H1 (cell line): ENCODE results near the gene FKBP2. TPM values are rescaled to one million over a fixed set of nuclear protein-coding genes. Genes with fewer than 3 reads are reported as not detected.

Source experiments
- CTCF ChIA-PET: fragments of 300-600 bp; sonication (Branson Sonifier 250); formaldehyde crosslinking; loops from one replicate; lab custom pipeline; 2021; ENCODE audit not compliant: partially characterized antibody; lab: Charles Lee
- POLR2A ChIA-PET: fragments of 300-600 bp; sonication (Branson Sonifier 250); formaldehyde crosslinking; loops from one replicate; lab custom pipeline; 2021; ENCODE audit warnings: inconsistent platforms; ENCODE audit not compliant: partially characterized antibody; lab: Charles Lee
- DNase-seq, 2 experiments: peaks; one replicate each; pipeline versions ENCODE4 v3.0.0 to v3.0.0-alpha.2; 2010 to 2022; ENCODE audit warnings: low spot score in 2 of 2, low read depth in 1 of 2, mixed read lengths in 1 of 2
- FAIRE-seq: peaks from 2 replicates; lab custom pipeline; 2011; peaks lifted over from hg19 to GRCh38; lab: Jason Lieb, UNC
- H2AFZ ChIP-seq: 2 replicates; pipeline ENCODE4 v1.8.1; 2012; ENCODE audit warnings: low read length, inconsistent platforms
- H2AK5ac ChIP-seq: 2 replicates; pipeline ENCODE4 v1.6.1; 2013; ENCODE audit warnings: low read depth, low read length
- H2BK120ac ChIP-seq: replicated peaks from 2 replicates; pipeline ENCODE3; 2013; ENCODE audit warnings: low read depth, low read length, inconsistent platforms
- H2BK12ac ChIP-seq: 2 replicates; pipeline ENCODE4 v1.6.1; 2013; ENCODE audit warnings: low read depth, low read length
- H2BK15ac ChIP-seq: 2 replicates; pipeline ENCODE4 v1.6.1; 2013; ENCODE audit warnings: low read length
- H2BK20ac ChIP-seq: 2 replicates; pipeline ENCODE4 v1.6.1; 2013; ENCODE audit warnings: low read length
- H2BK5ac ChIP-seq: 2 replicates; pipeline ENCODE4 v1.6.1; 2013; ENCODE audit warnings: low read depth, low read length
- H3K14ac ChIP-seq: 2 replicates; pipeline ENCODE4 v1.6.1; 2013; ENCODE audit warnings: inconsistent platforms; ENCODE audit not compliant: insufficient read length
- H3K18ac ChIP-seq: 2 replicates; pipeline ENCODE4 v1.6.1; 2013; ENCODE audit warnings: low read length; ENCODE audit errors: extremely low read depth
- H3K23ac ChIP-seq: 2 replicates; pipeline ENCODE4 v1.6.1; 2013; ENCODE audit warnings: inconsistent platforms; ENCODE audit not compliant: insufficient read length
- H3K23me2 ChIP-seq: 2 replicates; pipeline ENCODE4 v1.6.1; 2013; ENCODE audit warnings: low read depth, low read length
- H3K27ac ChIP-seq: 2 replicates; pipeline ENCODE4 v1.6.1; 2011; ENCODE audit warnings: low read depth, low read length, inconsistent platforms
- H3K27me3 ChIP-seq, 4 experiments: replicated peaks in 1 of 4; 1 replicate in 1 of 4; 2 replicates in 3 of 4; pipeline versions ENCODE4 v1.6.1 to v1.8.1; 2011 to 2013; ENCODE audit warnings: low read length in 3 of 4, mild to moderate bottlenecking in 3 of 4, inconsistent platforms in 2 of 4, mixed read lengths in 2 of 4, moderate library complexity in 1 of 4; ENCODE audit not compliant: control insufficient read depth in 3 of 4, insufficient read depth in 3 of 4; ENCODE audit errors: extremely low read depth in 1 of 4
- H3K36me3 ChIP-seq, 4 experiments: 2 replicates each; pipeline versions ENCODE4 v1.6.1 to v1.8.1; 2011 to 2013; ENCODE audit warnings: mild to moderate bottlenecking in 4 of 4, low read length in 3 of 4, moderate library complexity in 2 of 4, control low read depth in 1 of 4, inconsistent platforms in 1 of 4; ENCODE audit not compliant: insufficient read depth in 4 of 4, control insufficient read depth in 2 of 4
- H3K4ac ChIP-seq: replicated peaks from 2 replicates; pipeline ENCODE3; 2013; ENCODE audit warnings: low read length, low read depth, mixed read lengths, inconsistent platforms; ENCODE audit not compliant: insufficient read length
- H3K4me1 ChIP-seq, 4 experiments: replicated peaks in 1 of 4; 1 replicate in 1 of 4; 2 replicates in 3 of 4; pipeline versions ENCODE4 v1.6.1 to v1.8.1; 2011 to 2013; ENCODE audit warnings: low read length in 3 of 4, inconsistent platforms in 2 of 4, mixed read lengths in 1 of 4; ENCODE audit not compliant: insufficient read depth in 4 of 4, control insufficient read depth in 3 of 4
- H3K4me2 ChIP-seq, 2 experiments: 2 replicates each; pipeline versions ENCODE4 v1.6.1 to v1.8.1; 2011 to 2013; ENCODE audit warnings: low read depth in 2 of 2, low read length in 2 of 2, control low read depth in 1 of 2, inconsistent platforms in 1 of 2, mild to moderate bottlenecking in 1 of 2; ENCODE audit not compliant: insufficient read depth in 1 of 2
- H3K4me3 ChIP-seq, 4 experiments: fragments of 200-600, 300-600 bp in 1 of 4; sonication (generic), shearing (Covaris generic), sonication (Bioruptor Twin) in 1 of 4; 2 replicates each; pipeline versions ENCODE4 v1.5.1 to v1.8.1; 2011 to 2016; ENCODE audit warnings: low read length in 4 of 4, low read depth in 3 of 4, control low read depth in 2 of 4, inconsistent platforms in 2 of 4, mild to moderate bottlenecking in 2 of 4, mixed read lengths in 1 of 4, moderate library complexity in 1 of 4; ENCODE audit not compliant: insufficient read depth in 2 of 4; ENCODE audit errors: extremely low read depth in 1 of 4
- H3K56ac ChIP-seq: replicated peaks from 2 replicates; pipeline ENCODE3; 2013; ENCODE audit warnings: low read depth, mild to moderate bottlenecking, mixed read lengths, low read length, inconsistent platforms; ENCODE audit not compliant: insufficient read length
- H3K79me1 ChIP-seq: 2 replicates; pipeline ENCODE4 v1.6.1; 2013; ENCODE audit warnings: low read depth, low read length, control low read depth
- H3K79me2 ChIP-seq, 2 experiments: 2 replicates each; pipeline versions ENCODE4 v1.6.1 to v1.8.1; 2012 to 2013; ENCODE audit warnings: low read length in 2 of 2, mild to moderate bottlenecking in 2 of 2, inconsistent platforms in 1 of 2; ENCODE audit not compliant: insufficient read depth in 2 of 2, control insufficient read depth in 1 of 2
- H3K9ac ChIP-seq, 4 experiments: replicated peaks in 1 of 4; 1 replicate in 1 of 4; 2 replicates in 3 of 4; pipeline versions ENCODE4 v1.6.1 to v1.8.1; 2011 to 2013; ENCODE audit warnings: low read depth in 3 of 4, low read length in 3 of 4, control low read depth in 2 of 4, mild to moderate bottlenecking in 2 of 4, moderate library complexity in 2 of 4, inconsistent platforms in 1 of 4; ENCODE audit errors: extremely low read depth in 1 of 4
- H3K9me3 ChIP-seq, 2 experiments: 2 replicates each; pipeline versions ENCODE4 v1.6.1 to v1.8.1; 2012 to 2013; ENCODE audit warnings: mild to moderate bottlenecking in 2 of 2, moderate library complexity in 2 of 2, control low read depth in 1 of 2, inconsistent platforms in 1 of 2, low read depth in 1 of 2, low read length in 1 of 2, mixed read lengths in 1 of 2; ENCODE audit not compliant: insufficient read depth in 2 of 2
- H4K20me1 ChIP-seq, 2 experiments: replicated peaks in 1 of 2; 2 replicates each; pipeline versions ENCODE3 to v1.8.1; 2011 to 2013; ENCODE audit warnings: inconsistent platforms in 2 of 2, low read length in 2 of 2, mild to moderate bottlenecking in 1 of 2; ENCODE audit not compliant: insufficient read depth in 2 of 2, control insufficient read depth in 1 of 2
- H4K5ac ChIP-seq: 2 replicates; pipeline ENCODE4 v1.6.1; 2013; ENCODE audit warnings: low read length, low read depth, mixed read lengths, inconsistent platforms; ENCODE audit not compliant: insufficient read length
- H4K8ac ChIP-seq: 2 replicates; pipeline ENCODE4 v1.8.0; 2013; ENCODE audit warnings: mild to moderate bottlenecking, moderate library complexity, low read length, inconsistent platforms; ENCODE audit not compliant: insufficient read depth; ENCODE audit errors: extremely low read depth
- H4K91ac ChIP-seq: replicated peaks from 2 replicates; pipeline ENCODE3; 2013; ENCODE audit warnings: low read length, mixed read lengths, inconsistent platforms; ENCODE audit not compliant: insufficient read length
- BRCA1 ChIP-seq: IDR thresholded peaks from 2 replicates; pipeline ENCODE4 v1.6.1; 2012; ENCODE audit warnings: low read depth, low read length, improper control_type of control experiment
- EZH2 ChIP-seq: fragments of 200-600 bp; sonication (generic); IDR thresholded peaks from 2 replicates; pipeline ENCODE4 v1.7.1; 2012; ENCODE audit warnings: low read depth, mild to moderate bottlenecking, moderate library complexity, low read length, inconsistent platforms; ENCODE audit not compliant: severe bottlenecking
- GABPA ChIP-seq: IDR thresholded peaks from 2 replicates; pipeline ENCODE4 v1.6.1; 2011; ENCODE audit warnings: mild to moderate bottlenecking, low read length, moderate library complexity, borderline replicate concordance; ENCODE audit not compliant: insufficient read depth
- KDM1A ChIP-seq: fragments of 200-600, 300-600 bp; sonication (generic); IDR thresholded peaks from 2 replicates; pipeline ENCODE4 v1.7.1; 2016; ENCODE audit warnings: mild to moderate bottlenecking, low read length, borderline replicate concordance
- KDM5A ChIP-seq: fragments of 200-600 bp; IDR thresholded peaks from 2 replicates; pipeline ENCODE4 v1.7.1; 2012; ENCODE audit warnings: mild to moderate bottlenecking, low read length, inconsistent platforms, mixed read lengths
- POU5F1 ChIP-seq: IDR thresholded peaks from 2 replicates; pipeline ENCODE4 v1.6.1; 2011; ENCODE audit warnings: low read depth, mild to moderate bottlenecking, low read length, moderate library complexity
- TBP ChIP-seq: IDR thresholded peaks from 2 replicates; pipeline ENCODE4 v1.6.1; 2011; ENCODE audit warnings: low read depth, low read length, improper control_type of control experiment
- WGBS, 2 experiments: shearing (Covaris generic) in 1 of 2; methylation state at CpG; one replicate each; pipeline versions ENCODE4 v1.1.6 to v1.1.7; 2013 to 2015; ENCODE audit warnings: low lambda C conversion rate in 2 of 2, mixed read lengths in 2 of 2, inconsistent platforms in 1 of 2, low coverage in 1 of 2, missing lambda C conversion rate in 1 of 2; ENCODE audit not compliant: insufficient replicate concordance in 2 of 2, insufficient coverage in 1 of 2, insufficient read length in 1 of 2; ENCODE audit errors: extremely low coverage in 1 of 2, missing lambda C conversion rate in 1 of 2; 5-methylcytosine and 5-hydroxymethylcytosine counted together
- polyA plus RNA-seq, 7 experiments: library from polyadenylated mRNA; depleted of rRNA in 3 of 7; stranded (reverse) in 5 of 7; unstranded in 2 of 7; fragments of >200 nt in 5 of 7; fragments of 200-250 nt in 2 of 7; gene quantifications; 1 replicate in 5 of 7; 2 replicates in 1 of 7; 4 replicates in 1 of 7; pipeline versions ENCODE4 v1.2.1 to v1.2.3, GENCODE V29; 2011 to 2013; ENCODE audit warnings: missing spikeins in 2 of 7, mixed read lengths in 2 of 7
- total RNA-seq: library from RNA; stranded (reverse); fragmentation: NEBNext Ultra II Directional; extraction: Animal tissue kit (Norgen Biotek cat#: 25700); gene quantifications from 2 replicates; pipeline ENCODE4 v1.2.1, GENCODE V29; 2021
- TF ChIP-seq, protein P1 (sequence below): IDR thresholded peaks from 2 replicates; pipeline ENCODE4 v1.6.1; 2011; ENCODE audit warnings: low read length, improper control_type of control experiment

Gene FKBP2
- total and polyA plus RNA-seq, 2 of the 8 experiments (the other 6 are each of a cell fraction or from before 2014, with no cell fraction given): 41.7 to 52.5 TPM

DNA sequence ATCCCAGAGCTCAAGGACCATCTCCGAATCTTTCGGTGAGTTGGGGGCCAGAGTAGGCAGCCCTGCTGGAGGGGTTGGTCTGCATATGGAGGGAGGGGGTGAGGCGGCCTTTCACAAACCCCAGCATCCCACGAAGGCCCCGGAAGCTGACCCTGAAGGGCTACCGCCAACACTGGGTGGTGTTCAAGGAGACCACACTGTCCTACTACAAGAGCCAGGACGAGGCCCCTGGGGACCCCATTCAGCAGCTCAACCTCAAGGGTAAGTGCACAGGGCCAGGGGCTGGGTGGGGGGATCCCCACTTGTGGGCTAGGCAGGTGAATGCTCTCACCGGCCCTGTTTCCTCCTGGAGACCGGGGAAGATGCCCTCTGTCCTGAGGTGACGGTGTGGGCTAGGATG, 21.1 kb upstream of the FKBP2 start:
- Histone ChIP-seq H3K23me2 (no peaks in the 10 kb centered on the region), H2BK12ac (no peak overlapping the region), H3K4me1 (no peaks in the 10 kb centered on the region; a peak in 1 of 7 replicates), H3K9ac (no peak overlapping the region), H2AFZ (no peak overlapping the region), H2BK15ac (no peak overlapping the region), H2AK5ac (no peak overlapping the region), H4K5ac (no peak overlapping the region), H3K23ac (no peak overlapping the region), H3K4me2 (no peak overlapping the region), H3K4ac (no peak overlapping the region), H3K18ac (no peak overlapping the region), H2BK120ac (no peak overlapping the region), H3K36me3 (peaks cover 0 to 9% (median 5%) of the 10 kb centered on the region in 4 experiments; a peak in 5 of 8 replicates), H3K79me2 (no peaks in the 10 kb centered on the region), H4K20me1 (peaks cover 2 to 13% of the 10 kb centered on the region in 2 experiments), H3K56ac (no peak overlapping the region), H3K27me3 (no peaks in the 10 kb centered on the region), H4K91ac (no peak overlapping the region), H3K4me3 (no peak overlapping the region), H2BK20ac (no peak overlapping the region), H3K79me1 (no peaks in the 10 kb centered on the region), H3K9me3 (no peaks in the 10 kb centered on the region), H3K14ac (no peak overlapping the region), H3K27ac (no peak overlapping the region), H2BK5ac (no peak overlapping the region), H4K8ac (no peak overlapping the region)
- TF ChIP-seq POU5F1: no peak
- no peak for TF ChIP-seq BRCA1
- TF ChIP-seq EZH2: no peak
- TF ChIP-seq KDM5A: no peak
- no peak for TF ChIP-seq GABPA
- TF ChIP-seq KDM1A: no peak
- no peak for TF ChIP-seq TBP
- TF ChIP-seq, protein P1, sequence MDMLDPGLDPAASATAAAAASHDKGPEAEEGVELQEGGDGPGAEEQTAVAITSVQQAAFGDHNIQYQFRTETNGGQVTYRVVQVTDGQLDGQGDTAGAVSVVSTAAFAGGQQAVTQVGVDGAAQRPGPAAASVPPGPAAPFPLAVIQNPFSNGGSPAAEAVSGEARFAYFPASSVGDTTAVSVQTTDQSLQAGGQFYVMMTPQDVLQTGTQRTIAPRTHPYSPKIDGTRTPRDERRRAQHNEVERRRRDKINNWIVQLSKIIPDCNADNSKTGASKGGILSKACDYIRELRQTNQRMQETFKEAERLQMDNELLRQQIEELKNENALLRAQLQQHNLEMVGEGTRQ: no peak
- DNase-seq: no peak
- 96% methylated on average over 10 of the region's 10 CpGs; no CpG with 5 or more reads in 1 of the 2 experiments for WGBS, 2 experiments
- no peak for FAIRE-seq
- ChIA-PET CTCF (interaction anchor here (1.1 to 2.8 kb wide), 6 partner anchors 9 to 56 kb away, joined by 3 to 19 read pairs (median 4); partner anchors contain the start of genes FERMT3 and PLCB3), POLR2A (interaction anchor here (1.0 to 14.1 kb wide), 9 partner anchors 11 to 50 kb away, joined by 3 to 253 read pairs (median 4); partner anchors contain the start of genes FERMT3, PLCB3, STIP1 and VEGFB)
